ENCODE data around the gene LRRIQ1. TPM values are rescaled to one million over a fixed set of nuclear protein-coding genes. Genes with fewer than 3 reads are reported as not detected.
"Not testable (repeated sequence)": the region's sequence is repeated elsewhere in the genome, so short reads cannot be mapped to it uniquely, and the experiment has no call there.

Gene LRRIQ1, protein sequence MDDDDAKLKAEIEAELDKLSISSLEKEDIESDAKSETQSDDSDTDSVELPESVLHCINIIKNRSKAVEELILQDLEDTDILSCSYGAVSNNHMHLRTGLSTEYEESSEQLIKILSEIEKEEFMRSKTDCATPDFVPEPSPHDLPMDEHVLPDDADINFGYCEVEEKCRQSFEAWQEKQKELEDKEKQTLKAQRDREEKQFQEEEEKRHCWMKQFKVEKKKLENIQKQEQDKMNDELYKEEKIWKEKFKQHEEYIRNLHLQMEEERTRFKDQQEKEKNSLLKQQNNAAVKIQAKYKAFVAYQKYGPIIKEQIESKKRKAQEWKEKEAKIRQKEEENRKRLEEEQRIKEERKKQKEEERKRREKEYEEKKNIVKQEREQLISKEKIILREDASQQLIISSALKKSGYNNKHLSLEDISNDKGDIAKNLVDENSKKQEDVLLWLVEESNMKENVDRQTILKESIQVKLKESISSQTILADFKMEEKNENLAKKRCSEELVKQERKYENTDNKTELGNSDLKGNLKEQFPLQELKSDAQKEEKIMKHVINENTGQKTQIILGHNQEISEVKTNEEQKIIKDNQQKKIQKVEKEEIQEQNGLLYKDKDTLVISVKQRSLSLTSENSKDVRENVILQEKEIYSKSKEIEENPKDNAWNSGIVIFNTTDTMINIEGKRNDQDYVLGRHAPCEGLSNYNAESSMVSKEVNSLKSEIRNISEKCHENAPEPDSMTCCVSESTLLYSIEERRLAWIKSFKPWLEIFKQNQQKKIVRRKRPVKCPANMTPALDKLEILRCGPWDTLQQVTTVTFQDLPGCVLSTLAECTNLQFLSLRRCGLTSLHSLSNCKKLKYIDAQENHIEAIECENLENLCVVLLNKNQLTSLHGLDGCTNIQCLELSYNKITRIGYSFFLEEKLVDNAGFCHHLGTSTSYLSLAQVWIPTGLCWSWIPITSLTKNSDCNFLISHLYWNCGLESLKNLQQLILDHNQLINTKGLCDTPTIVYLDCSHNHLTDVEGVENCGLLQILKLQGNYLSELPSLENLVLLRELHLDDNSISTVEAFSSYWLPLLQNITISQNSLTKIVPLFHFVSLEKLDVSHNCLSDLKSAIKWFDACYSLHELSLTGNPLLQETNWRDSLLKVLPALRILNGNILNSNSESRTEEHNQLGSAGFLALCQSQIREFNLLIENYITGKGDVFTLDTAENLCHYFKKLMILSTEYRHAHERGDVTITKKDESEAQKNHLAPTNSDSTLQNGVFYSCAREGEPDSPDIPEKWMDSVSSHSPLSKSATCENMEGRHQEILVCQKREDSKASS (N-terminal part only)
- 0.03 and 0.18 TPM in 2 replicates for total RNA-seq (2014; rRNA removed; shearing (Covaris generic))

DNA sequence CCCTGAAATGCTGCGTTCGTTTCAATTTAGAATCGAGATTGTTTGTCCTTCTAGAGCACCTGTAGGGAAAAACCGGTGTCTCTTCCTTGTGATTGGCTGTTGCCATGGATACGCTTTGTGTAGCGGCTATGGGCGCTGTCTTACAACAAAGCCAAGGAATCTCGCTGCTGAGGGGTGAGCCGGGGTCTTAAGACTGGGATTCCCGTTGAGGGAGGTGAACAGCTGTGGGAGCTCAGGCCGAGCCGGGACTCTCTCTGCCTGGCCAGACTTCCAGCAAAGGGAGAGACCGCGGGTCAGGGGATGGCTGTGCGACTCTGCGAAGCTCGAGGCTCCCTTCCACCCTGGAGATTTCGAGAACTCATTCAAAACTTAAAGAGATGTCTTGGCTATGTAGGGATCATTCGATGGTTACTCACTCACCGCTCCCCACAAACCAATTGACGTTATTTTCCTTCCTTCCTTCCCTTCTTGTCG, at the start of gene LRRIQ1, which contains the start of gene TSPAN19:
TSS of gene LRRIQ1 (plus strand) at position 118 of the 474 bp plus-strand sequence. CDS start 1,826 bp downstream, outside the sequence.
TSS of gene TSPAN19 (minus strand) at position 44 of the 474 bp plus-strand sequence. CDS start 6,331 bp downstream, outside the sequence.
- peak; percentile 56 for DNase-seq (ENCODE audit: low spot score)

DNA sequence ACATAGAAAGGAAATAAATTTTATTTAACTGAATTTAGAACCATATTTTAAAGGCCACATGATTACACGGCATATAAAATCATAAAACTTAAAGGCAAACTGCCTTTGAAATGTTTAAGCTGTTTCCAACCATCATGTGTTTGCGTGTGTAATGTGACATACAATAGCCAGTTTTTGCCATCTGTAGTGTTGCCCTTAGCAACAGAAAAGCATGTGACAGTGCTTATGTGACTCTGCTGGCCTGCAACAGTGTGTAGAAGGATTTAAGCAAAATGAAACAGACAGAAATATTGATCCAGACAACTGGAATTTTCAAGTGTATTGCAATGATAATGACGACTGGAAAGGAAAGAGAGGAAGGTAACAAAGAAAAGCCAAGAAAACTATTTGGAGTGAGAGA, 49.6 kb upstream of the LRRIQ1 start:
- DNase-seq (ENCODE audit: low spot score): no peak

DNA sequence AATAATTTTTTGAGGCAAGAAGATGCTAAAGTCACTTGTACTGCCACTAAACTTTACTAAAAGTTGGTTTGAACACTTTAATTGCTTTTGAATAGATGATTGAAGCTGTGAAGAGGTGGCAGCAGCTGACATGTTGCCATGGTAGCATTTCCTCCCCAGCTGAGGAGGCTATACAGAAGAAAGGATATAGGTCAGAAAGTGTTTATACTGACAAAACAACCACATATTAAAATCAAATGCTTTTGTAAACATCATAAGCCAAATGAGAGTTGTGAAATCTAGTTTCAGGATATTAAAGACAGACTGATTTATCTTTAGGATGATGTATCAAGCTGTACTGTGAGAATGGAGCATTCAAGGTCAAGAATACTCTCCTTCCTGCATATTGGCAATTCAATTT, 41.7 kb upstream of the LRRIQ1 start:
- DNase-seq (ENCODE audit: low spot score): no peak

DNA sequence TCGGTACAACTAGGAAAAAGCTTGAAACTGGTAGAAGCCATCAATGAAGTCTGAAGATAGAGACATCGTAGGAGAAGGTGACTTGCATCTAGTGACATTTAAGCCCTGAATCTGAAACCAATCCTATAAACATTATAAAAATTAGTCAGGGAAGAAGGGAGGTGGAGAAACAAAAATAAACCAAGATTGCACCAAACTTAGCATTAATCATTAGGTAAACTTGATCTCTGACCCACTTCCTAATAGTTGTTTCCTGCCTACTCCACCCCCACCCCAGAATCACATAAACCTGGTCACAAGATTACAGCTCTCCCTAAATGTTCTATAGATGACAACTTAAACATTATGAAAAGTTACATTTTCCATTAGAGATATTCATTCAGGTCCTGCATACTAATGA, 40.5 kb upstream of the LRRIQ1 start:
- DNase-seq (ENCODE audit: low spot score): no peak

DNA sequence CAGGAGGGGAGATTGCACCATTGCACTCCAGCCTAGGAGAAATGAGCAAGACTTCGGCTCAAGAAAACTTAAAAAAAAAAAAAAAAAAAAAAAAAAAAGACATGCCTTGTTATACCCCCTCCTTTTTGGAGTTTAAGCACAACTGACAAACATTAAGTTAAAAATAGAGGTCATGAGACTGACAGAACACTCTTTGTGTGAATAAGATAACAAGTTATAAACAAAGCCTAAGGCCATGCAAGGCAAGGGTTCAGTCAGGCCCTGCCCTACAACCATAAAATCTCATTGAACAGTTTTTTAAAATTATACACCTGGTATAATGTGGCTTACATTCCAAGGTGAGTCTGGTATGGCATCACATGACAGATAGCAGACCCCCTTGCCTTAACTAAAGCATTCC, 39.4 kb upstream of the LRRIQ1 start:
- no peak for DNase-seq (ENCODE audit: low spot score)

DNA sequence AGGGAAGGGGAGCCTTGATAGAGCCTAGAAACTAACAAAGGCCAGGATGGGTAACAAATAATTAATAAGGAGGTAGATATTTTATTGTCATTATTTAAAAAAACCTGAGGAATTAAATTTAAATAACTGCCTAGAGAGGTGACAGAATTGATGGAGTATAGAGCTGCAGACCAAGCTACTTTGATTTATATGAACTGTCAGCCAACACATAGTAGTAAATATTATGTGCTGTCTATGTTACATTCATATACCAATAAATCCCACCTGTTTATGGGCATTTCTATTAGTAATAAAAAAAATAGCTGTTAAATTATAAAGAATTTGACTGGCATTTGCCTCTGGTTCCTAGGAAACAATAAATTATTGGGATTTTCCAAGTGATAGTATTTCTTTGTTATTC, 37.8 kb upstream of the LRRIQ1 start:
- DNase-seq (ENCODE audit: low spot score): no peak

DNA sequence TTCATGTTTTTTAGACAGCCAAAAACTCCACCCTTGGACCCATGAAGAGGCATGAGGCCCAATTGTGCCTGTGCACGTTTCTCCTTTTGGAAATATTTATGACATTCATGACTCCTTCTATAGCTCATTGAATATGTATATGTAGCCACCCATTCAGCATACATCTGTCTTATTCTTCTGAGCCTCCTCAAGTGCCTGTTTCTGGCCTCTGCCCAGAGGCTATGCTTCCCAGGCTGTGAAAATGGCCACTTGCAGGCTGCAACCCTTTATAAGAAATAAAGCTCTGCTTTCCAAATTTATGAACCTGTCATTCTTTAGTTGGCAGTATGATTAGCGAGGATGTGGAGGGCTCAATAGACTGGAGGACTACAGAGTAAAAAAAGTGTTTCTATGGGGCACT, 35.4 kb upstream of the LRRIQ1 start:
- no peak for DNase-seq (ENCODE audit: low spot score)

DNA sequence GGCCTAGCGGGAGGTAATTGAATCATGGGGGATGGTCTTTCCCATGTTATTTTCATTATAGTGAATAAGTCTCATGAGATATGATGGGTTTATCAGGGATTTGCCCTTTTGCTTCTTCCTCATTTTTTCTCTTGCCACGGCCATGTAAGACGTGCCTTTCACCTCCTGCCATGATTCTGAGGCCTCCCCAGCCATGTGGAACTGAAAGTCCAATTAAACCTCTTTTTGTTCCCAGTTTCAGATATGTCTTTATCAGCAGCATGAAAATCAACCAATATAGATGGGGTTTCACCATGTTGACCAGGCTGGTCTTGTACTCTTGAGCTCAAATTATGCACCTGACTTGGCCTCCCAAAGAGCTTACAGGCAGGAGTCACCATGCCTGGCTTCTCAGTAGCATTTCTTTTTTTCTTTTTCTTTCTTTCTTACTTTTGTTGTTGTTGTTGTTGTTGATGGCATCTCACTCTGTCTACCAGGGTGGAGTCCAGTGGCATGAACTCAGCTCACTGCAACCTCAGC, 33.3 kb upstream of the LRRIQ1 start:
- DNase-seq (ENCODE audit: low spot score): no peak

DNA sequence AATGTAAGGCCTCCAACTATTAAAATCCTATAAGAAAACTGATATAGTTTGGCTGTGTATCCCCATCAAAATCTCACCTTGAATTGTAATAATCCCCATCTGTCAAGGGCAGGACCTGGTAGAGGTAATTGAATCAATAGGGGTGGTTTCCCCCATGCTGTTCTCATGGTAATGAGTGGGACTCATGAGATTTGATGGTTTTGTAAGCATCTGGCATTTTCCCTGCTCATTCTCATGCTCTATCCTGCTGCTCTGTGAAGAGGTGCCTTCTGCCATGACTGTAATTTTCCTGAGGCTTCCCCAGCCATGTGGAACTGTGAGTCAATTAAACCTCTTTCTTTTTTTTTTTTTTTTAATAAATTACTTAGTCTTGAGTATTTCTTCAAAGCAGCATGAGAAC, 31.9 kb upstream of the LRRIQ1 start:
- no peak for DNase-seq (ENCODE audit: low spot score)

DNA sequence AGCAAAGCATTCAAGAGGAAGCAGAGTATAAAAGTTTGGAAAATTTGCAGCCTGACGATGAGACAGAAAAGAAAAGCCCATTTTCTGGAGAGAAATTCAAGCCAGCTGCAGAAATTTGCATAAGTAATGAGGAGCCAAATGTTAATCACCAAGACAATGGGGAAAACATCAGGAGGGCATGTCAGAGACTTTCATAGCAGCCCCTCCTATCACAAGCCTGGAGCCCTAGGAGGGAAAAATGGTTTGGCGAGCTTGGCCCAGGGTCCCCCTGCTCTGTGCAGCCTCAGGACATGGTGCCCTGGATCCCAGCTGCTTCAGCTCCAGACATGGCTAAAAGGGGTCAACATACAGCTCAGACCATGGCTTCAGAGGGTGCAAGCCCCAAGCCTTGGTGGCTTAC, 31.1 kb upstream of the LRRIQ1 start:
- not testable (repeated sequence) for DNase-seq (ENCODE audit: low spot score)

DNA sequence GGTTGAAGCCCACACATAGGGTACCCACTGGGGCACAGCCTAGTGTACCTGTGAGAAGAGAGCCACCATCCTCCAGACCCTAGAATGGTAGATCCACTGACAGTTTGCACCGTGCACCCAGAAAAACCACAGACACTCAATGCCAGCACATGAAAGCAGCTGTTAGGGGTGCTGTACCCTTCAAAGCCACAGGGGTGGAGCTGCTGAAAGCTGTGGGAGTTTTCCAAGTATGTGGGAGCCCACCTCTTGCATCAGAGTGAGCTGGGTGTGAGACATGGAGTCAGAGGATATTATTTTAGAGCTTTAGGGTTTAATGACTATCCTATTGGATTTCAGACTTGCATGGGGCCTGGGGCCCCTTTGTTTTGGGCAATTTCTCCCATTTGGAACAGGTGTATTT, 30.5 kb upstream of the LRRIQ1 start:
- no peak for DNase-seq (ENCODE audit: low spot score)

DNA sequence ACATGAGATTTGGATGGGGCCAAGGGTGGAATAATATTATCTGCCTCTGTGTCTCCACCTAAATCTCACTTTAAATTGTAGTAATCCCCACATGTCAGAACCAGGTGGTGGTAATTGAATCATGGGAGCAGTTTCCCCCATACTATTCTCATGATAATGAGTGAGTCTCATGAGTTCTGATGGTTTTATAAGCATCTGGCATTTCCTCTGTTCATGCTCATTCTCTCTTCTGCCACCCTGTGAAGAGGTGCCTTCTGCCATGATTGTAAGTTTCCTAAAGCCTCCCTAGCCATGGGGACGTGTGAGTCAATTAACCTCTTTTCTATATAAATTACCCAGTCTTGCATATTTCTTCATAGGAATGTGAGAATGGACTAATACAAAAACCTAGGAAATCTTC, 29.9 kb upstream of the LRRIQ1 start:
- DNase-seq (ENCODE audit: low spot score): no peak

DNA sequence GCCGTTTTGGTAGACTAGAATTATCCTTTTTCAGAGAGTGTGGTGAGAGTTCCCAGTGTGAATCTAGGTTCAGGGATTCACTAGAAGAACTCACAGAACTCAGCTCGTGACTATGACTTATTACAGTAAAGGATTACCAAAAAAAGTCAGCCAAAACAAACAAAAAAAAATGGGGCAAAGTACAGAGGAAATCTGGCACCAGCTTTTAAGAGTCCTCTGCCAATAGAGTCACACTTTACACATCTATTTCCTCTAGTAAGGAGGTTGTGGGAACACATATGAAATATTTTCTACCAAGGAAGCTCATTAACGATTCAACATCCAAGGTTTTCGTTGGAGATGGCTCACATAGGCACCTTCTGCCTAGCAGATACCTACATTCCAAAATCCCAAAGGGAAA, 28.3 kb upstream of the LRRIQ1 start:
- DNase-seq (ENCODE audit: low spot score): no peak

DNA sequence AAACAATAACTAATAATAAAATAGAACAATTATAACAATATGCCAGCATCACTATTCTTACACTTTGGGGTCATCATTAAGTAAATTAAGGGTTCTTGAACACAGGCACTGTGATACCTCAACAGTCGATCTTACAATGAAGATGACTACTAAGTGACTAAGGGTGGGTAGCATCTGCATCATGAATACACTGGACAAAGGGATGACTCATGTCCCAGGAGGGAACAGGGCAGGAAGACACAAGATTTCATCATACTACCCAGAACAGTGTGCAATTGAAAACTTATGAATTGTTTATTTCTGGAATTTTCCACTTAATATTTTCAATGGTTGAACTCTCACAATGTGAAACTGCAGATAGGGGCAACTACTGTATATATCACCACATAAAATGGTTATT, 19.7 kb upstream of the LRRIQ1 start:
- DNase-seq (ENCODE audit: low spot score): no peak

DNA sequence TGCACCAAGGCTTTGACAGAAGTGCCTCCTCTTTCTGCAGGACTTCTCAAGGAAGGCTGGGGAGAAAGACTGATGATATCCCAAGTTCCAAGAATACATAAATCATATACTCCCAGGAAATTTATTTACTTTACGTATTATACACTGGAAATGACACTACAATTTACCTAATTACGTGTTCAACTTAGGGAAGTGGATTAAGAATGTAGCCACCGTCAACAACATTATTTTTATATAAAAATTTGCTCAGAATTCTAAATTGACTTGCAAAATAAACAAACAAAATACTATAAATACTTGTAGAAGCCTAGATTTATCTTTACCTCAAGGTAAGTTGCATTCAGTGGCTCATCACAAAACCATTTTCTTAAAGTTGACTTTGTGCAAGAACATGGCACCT, 19.0 kb upstream of the LRRIQ1 start:
- no peak for DNase-seq (ENCODE audit: low spot score)

DNA sequence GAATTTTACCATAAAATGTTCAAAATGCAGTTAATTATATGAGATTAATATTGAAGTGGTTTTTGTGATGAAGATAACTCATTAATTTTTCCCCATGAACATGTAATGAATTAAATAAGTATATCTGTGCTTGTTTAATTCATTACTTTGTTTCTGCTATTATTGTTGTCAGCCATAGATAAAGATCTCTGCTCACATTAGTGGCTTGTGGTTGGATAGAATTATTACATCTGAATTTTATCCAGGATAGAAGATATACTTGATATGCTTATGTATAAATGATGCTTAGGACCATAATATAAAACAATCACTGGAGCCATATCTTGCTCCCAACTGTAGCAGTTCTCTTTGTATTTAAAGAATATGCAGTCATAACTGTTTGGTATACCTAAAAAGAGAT, 18.5 kb upstream of the LRRIQ1 start:
- DNase-seq (ENCODE audit: low spot score): no peak

DNA sequence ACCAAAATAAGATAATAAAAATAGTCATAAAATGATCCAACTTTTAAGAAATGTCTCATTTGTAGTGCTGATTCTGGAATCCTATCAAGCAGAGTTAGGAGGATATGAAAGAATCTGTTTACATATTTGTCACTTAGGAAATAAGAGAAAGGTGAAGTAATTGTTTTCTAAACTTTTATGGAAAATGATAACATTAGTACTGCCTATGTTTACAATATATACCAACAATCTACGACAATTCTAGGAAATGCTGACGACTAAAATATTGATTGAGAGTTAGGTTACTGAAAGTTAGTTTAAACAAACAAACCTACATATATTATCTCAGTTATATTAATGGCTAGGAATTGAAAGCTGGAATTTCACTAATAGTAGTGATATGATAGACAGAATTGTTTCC, 18.1 kb upstream of the LRRIQ1 start:
- no peak for DNase-seq (ENCODE audit: low spot score)

DNA sequence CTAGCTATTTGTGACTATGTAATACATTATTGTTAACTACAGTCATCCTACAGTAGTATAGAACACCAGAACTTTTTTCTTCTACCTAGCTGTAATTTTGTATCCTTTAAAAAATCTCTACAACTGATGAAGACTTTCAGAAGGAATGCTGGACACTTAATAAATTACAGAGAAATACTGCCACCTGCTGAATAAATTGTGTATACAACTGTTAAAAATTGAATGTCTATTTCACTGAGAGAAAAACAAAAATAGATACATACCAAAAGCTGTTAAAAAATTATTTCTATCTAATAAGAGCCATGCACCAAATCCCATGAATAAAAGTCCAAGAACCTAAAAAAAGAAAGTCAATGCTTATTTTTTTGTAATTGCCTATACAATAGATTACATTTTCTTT, 6.7 kb upstream of the LRRIQ1 start:
- DNase-seq (ENCODE audit: low spot score): peak; percentile 53

DNA sequence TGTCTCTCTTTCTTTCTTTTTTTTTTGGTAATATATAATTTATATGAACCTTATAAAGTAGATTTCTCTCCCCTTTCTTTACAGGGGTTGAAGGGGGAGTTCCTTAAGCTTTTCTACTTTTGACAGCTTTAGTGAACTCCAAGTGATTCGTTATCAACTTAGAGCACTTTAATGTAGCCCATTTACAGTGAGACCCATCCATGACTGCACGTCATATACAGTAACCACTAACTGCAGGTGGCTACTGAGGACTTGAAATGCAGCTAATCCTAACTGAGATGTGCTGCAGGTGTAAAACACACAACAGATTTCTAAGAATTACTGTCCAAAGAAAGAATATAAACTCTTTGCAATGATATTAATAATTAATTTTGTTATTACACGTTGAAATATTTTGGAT, 582 bp downstream of the LRRIQ1 start:
- no peak for DNase-seq (ENCODE audit: low spot score)

DNA sequence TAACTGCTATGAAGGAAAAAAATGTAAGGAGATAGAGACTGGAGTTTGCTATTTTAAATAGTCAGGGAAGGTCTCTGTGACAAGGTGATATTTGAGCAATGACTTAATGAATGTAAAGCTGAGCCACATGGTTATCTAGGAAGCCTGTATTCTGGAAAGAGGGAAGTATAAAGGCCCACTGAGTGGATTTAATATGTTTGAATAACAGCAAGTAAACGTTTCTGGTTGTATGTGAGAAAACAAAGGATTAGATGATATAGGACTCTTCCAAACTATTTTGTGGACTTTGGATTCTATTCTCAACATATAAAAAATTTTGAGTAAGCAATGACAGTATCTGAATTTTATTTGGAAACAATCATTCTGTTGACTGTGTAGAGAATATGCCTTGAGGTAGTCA, 5.2 kb downstream of the LRRIQ1 start:
- DNase-seq (ENCODE audit: low spot score): no peak

DNA sequence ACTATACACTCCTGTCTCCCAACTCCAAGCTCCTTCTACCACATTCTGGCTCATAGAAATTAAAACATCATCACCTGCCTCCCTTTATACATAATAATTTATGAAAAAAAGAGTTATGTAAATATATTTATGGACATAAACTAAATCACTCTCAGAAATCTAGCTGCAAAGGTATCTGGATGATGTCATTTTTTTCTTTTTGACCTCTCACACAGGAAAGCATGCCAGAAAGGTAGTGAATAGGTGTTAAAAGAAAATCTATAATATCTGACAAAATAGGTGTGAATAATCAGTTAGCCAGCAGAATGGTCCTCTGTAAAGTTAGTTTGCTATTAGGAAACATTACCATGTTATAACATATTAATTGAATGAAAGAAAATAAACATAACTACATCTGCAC, 7.7 kb downstream of the LRRIQ1 start:
- DNase-seq (ENCODE audit: low spot score): no peak
